Type B pancreatic cell (in vitro differentiated cells): Measurements from ENCODE around the gene ZNF768. TPM values are rescaled to one million over a fixed set of nuclear protein-coding genes. Genes with fewer than 3 reads are reported as not detected.

Experiments
- DNase-seq: peaks from one replicate; pipeline ENCODE4 v3.0.0; 2021; ENCODE audit warnings: mixed read lengths; ENCODE audit not compliant: unreplicated experiment; ENCODE audit errors: extremely low spot score
- H3K27ac Mint-ChIP-seq: 2 replicates; pipeline ENCODE4 v1.8.0; 2021; ENCODE audit warnings: mild to moderate bottlenecking, mixed read lengths
- H3K27me3 Mint-ChIP-seq: 2 replicates; pipeline ENCODE4 v1.8.0; 2021; ENCODE audit warnings: mixed read lengths
- H3K36me3 Mint-ChIP-seq: 2 replicates; pipeline ENCODE4 v1.8.0; 2021; ENCODE audit warnings: mixed read lengths
- H3K4me1 Mint-ChIP-seq: one replicate; pipeline ENCODE4 v1.8.0; 2021; ENCODE audit warnings: mixed read lengths; ENCODE audit not compliant: unreplicated experiment
- H3K4me3 Mint-ChIP-seq: 2 replicates; pipeline ENCODE4 v1.8.0; 2021; ENCODE audit warnings: mild to moderate bottlenecking, mixed read lengths
- H3K9me3 Mint-ChIP-seq: 2 replicates; pipeline ENCODE4 v1.8.0; 2021; ENCODE audit warnings: mixed read lengths
- CTCF ChIP-seq: fragments of 200-600 bp; sonication (generic); conservative IDR thresholded peaks from 2 replicates; pipeline ENCODE4 v1.5.0; 2021; ENCODE audit warnings: antibody characterized with exemption, mild to moderate bottlenecking
- total RNA-seq: library from RNA; stranded (reverse); gene quantifications from 2 replicates; pipeline ENCODE4 v1.2.1, GENCODE V29; 2021; ENCODE audit warnings: low replicate concordance

The ZNF768 gene
- total RNA-seq, 1 donor from 2014 or later, result 58.7 TPM

GRCh38 chr16:30521873-30522641 lies 4.3 kb downstream of the ZNF768 start:
- peaks cover 11% of the 10 kb centered on the region for H3K4me1 Mint-ChIP-seq
- no peak for DNase-seq

GRCh38 chr16:30521476-30521872 lies 4.9 kb downstream of the ZNF768 start:
- Mint-ChIP-seq H3K27ac (no peak overlapping the region), H3K36me3 (no peaks in the 10 kb centered on the region), H3K4me3 (no peak overlapping the region), H3K4me1 (peaks cover 11% of the 10 kb centered on the region), H3K9me3 (no peaks in the 10 kb centered on the region), H3K27me3 (no peaks in the 10 kb centered on the region)
- TF ChIP-seq CTCF, result no peak
- no peak for DNase-seq

More at GRCh38 chr16:30521873-30522641, 4.3 kb downstream of the ZNF768 start:
- peak overlapping the region; percentile 43 for H3K27ac Mint-ChIP-seq
- H3K4me3 Mint-ChIP-seq, result peak overlapping the region; percentile 4
- TF ChIP-seq CTCF, result no peak
- no peaks in the 10 kb centered on the region for H3K27me3 Mint-ChIP-seq
- no peaks in the 10 kb centered on the region for H3K36me3 Mint-ChIP-seq
- no peaks in the 10 kb centered on the region for H3K9me3 Mint-ChIP-seq

GRCh38 chr16:30519120-30520049 lies 7.0 kb downstream of the ZNF768 start:
- Mint-ChIP-seq H3K4me3 (no peak overlapping the region), H3K36me3 (no peaks in the 10 kb centered on the region), H3K27ac (peak overlapping the region; percentile 32), H3K9me3 (no peaks in the 10 kb centered on the region), H3K27me3 (no peaks in the 10 kb centered on the region), H3K4me1 (peaks cover 6% of the 10 kb centered on the region)
- TF ChIP-seq CTCF, result no peak
- DNase-seq, result no peak

GRCh38 chr16:30518552-30518951 lies 7.8 kb downstream of the ZNF768 start:
- no peak for TF ChIP-seq CTCF
- H3K4me3 Mint-ChIP-seq, result no peak overlapping the region
- H3K27ac Mint-ChIP-seq, result no peak overlapping the region
- H3K4me1 Mint-ChIP-seq, result peaks cover 6% of the 10 kb centered on the region
- no peaks in the 10 kb centered on the region for H3K36me3 Mint-ChIP-seq
- no peaks in the 10 kb centered on the region for H3K9me3 Mint-ChIP-seq
- no peak for DNase-seq
- H3K27me3 Mint-ChIP-seq, result no peaks in the 10 kb centered on the region

GRCh38 chr16:30515275-30515674 lies 11.1 kb downstream of the ZNF768 start:
- Mint-ChIP-seq H3K4me1 (no peaks in the 10 kb centered on the region), H3K4me3 (no peak overlapping the region), H3K36me3 (no peaks in the 10 kb centered on the region), H3K27me3 (no peaks in the 10 kb centered on the region), H3K9me3 (no peaks in the 10 kb centered on the region), H3K27ac (no peak overlapping the region)
- no peak for DNase-seq
- TF ChIP-seq CTCF, result no peak
